ENCODE measurements around the gene CHADL.

CHADL gene

DNA sequence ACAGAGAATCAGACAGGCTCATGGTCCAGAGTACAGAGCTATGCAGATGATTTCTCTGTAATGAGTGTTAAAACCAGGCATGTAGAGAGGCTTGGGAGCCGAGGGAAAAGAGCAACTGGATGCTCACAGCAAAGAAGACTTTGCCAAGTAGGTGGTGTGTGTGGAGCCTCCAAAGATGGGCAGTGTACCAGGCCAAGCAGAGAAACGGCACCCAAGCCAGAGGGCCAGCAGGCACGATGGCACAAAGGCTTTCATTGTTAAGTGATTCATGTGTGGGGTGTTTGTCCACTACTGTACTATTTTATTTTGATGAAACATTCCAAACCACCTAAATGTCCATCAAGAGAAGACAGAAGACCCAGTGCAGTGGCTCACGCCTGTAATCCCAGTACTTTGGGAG lies 34.1 kb upstream of the CHADL start:
- TF ChIP-seq ZFP30 (CRISPR knock-in tag; IDR thresholded peaks at IDR 0.05) (no peak), OSR1 (CRISPR knock-in tag; IDR thresholded peaks at IDR 0.05) (no peak), TOX (CRISPR knock-in tag; IDR thresholded peaks at IDR 0.05; ENCODE audit: borderline replicate concordance) (no peak), BACH2 (CRISPR knock-in tag; IDR thresholded peaks at IDR 0.05; ENCODE audit: borderline replicate concordance) (no peak), CSDC2 (CRISPR knock-in tag; IDR thresholded peaks at IDR 0.05) (no peak), ZNF70 (CRISPR knock-in tag; IDR thresholded peaks at IDR 0.05) (no peak), SNAI2 (CRISPR knock-in tag; IDR thresholded peaks at IDR 0.05) (no peak), GLIS3 (CRISPR knock-in tag; IDR thresholded peaks at IDR 0.05) (no peak), RARB (CRISPR knock-in tag; IDR thresholded peaks at IDR 0.05) (no peak), ISL1 (CRISPR knock-in tag; IDR thresholded peaks at IDR 0.05) (no peak), ESRRG (CRISPR knock-in tag; IDR thresholded peaks at IDR 0.05) (no peak), ARNTL (CRISPR knock-in tag; IDR thresholded peaks at IDR 0.05; ENCODE audit: borderline replicate concordance, low read depth) (no peak)
- TF ChIP-seq, protein P1, sequence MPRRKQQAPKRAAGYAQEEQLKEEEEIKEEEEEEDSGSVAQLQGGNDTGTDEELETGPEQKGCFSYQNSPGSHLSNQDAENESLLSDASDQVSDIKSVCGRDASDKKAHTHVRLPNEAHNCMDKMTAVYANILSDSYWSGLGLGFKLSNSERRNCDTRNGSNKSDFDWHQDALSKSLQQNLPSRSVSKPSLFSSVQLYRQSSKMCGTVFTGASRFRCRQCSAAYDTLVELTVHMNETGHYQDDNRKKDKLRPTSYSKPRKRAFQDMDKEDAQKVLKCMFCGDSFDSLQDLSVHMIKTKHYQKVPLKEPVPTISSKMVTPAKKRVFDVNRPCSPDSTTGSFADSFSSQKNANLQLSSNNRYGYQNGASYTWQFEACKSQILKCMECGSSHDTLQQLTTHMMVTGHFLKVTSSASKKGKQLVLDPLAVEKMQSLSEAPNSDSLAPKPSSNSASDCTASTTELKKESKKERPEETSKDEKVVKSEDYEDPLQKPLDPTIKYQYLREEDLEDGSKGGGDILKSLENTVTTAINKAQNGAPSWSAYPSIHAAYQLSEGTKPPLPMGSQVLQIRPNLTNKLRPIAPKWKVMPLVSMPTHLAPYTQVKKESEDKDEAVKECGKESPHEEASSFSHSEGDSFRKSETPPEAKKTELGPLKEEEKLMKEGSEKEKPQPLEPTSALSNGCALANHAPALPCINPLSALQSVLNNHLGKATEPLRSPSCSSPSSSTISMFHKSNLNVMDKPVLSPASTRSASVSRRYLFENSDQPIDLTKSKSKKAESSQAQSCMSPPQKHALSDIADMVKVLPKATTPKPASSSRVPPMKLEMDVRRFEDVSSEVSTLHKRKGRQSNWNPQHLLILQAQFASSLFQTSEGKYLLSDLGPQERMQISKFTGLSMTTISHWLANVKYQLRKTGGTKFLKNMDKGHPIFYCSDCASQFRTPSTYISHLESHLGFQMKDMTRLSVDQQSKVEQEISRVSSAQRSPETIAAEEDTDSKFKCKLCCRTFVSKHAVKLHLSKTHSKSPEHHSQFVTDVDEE (CRISPR knock-in tag; IDR thresholded peaks at IDR 0.05) = no peak
- TF ChIP-seq, protein P2, sequence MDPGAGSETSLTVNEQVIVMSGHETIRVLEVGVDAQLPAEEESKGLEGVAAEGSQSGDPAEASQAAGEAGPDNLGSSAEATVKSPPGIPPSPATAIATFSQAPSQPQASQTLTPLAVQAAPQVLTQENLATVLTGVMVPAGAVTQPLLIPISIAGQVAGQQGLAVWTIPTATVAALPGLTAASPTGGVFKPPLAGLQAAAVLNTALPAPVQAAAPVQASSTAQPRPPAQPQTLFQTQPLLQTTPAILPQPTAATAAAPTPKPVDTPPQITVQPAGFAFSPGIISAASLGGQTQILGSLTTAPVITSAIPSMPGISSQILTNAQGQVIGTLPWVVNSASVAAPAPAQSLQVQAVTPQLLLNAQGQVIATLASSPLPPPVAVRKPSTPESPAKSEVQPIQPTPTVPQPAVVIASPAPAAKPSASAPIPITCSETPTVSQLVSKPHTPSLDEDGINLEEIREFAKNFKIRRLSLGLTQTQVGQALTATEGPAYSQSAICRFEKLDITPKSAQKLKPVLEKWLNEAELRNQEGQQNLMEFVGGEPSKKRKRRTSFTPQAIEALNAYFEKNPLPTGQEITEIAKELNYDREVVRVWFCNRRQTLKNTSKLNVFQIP (CRISPR knock-in tag; IDR thresholded peaks at IDR 0.05; ENCODE audit: borderline replicate concordance, low read depth) = no peak

DNA sequence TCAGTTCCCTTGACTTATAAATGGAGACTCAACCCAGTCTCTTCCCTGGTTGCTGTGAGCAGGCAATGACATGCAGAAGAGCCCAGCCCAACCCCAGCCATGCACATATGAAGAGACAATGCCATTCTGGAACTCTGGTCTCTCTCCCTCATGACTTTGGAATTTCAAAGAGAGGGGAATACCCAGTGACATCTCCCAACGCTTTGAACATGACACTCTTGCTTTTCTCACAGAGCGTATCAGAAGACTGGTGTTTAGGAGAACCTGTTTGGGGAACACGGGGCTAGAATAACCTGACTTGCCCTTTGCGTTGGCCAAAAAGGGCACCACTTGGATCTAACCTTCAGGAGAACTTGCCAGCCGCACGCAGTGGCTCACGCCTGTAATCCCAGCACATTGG lies 32.4 kb upstream of the CHADL start:
- no peak for ATAC-seq
- TF ChIP-seq, protein P2 (CRISPR knock-in tag; IDR thresholded peaks at IDR 0.05; ENCODE audit: borderline replicate concordance, low read depth) = no peak
- no peak for TF ChIP-seq ZNF565 (CRISPR knock-in tag; conservative IDR thresholded peaks at IDR 0.05; ENCODE audit: low read depth)
- no peak for TF ChIP-seq ZNF8 (CRISPR knock-in tag; IDR thresholded peaks at IDR 0.05)
- TF ChIP-seq PPARA (CRISPR knock-in tag; IDR thresholded peaks at IDR 0.05; ENCODE audit: borderline replicate concordance) = no peak
- TF ChIP-seq GLIS3 (CRISPR knock-in tag; IDR thresholded peaks at IDR 0.05) = no peak
- TF ChIP-seq RARB (CRISPR knock-in tag; IDR thresholded peaks at IDR 0.05) = no peak
- TF ChIP-seq, protein P1 (CRISPR knock-in tag; IDR thresholded peaks at IDR 0.05) = no peak
- TF ChIP-seq BACH2 (CRISPR knock-in tag; IDR thresholded peaks at IDR 0.05; ENCODE audit: borderline replicate concordance) = no peak
- no peak for TF ChIP-seq ESRRG (CRISPR knock-in tag; IDR thresholded peaks at IDR 0.05)
- TF ChIP-seq, protein P3, sequence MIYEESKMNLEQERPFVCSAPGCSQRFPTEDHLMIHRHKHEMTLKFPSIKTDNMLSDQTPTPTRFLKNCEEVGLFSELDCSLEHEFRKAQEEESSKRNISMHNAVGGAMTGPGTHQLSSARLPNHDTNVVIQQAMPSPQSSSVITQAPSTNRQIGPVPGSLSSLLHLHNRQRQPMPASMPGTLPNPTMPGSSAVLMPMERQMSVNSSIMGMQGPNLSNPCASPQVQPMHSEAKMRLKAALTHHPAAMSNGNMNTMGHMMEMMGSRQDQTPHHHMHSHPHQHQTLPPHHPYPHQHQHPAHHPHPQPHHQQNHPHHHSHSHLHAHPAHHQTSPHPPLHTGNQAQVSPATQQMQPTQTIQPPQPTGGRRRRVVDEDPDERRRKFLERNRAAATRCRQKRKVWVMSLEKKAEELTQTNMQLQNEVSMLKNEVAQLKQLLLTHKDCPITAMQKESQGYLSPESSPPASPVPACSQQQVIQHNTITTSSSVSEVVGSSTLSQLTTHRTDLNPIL (CRISPR knock-in tag; IDR thresholded peaks at IDR 0.05; ENCODE audit: low read depth) = no peak
- no peak for TF ChIP-seq ZFP3 (CRISPR knock-in tag; IDR thresholded peaks at IDR 0.05)
- TF ChIP-seq ISL1 (CRISPR knock-in tag; IDR thresholded peaks at IDR 0.05) = no peak
- no peak for TF ChIP-seq ZC3H10 (CRISPR knock-in tag; IDR thresholded peaks at IDR 0.05)
- no peak for TF ChIP-seq ZNF70 (CRISPR knock-in tag; IDR thresholded peaks at IDR 0.05)
- no peak for TF ChIP-seq SNAI2 (CRISPR knock-in tag; IDR thresholded peaks at IDR 0.05)
- TF ChIP-seq ARNTL (CRISPR knock-in tag; IDR thresholded peaks at IDR 0.05; ENCODE audit: borderline replicate concordance, low read depth) = no peak
- TF ChIP-seq, protein P4, sequence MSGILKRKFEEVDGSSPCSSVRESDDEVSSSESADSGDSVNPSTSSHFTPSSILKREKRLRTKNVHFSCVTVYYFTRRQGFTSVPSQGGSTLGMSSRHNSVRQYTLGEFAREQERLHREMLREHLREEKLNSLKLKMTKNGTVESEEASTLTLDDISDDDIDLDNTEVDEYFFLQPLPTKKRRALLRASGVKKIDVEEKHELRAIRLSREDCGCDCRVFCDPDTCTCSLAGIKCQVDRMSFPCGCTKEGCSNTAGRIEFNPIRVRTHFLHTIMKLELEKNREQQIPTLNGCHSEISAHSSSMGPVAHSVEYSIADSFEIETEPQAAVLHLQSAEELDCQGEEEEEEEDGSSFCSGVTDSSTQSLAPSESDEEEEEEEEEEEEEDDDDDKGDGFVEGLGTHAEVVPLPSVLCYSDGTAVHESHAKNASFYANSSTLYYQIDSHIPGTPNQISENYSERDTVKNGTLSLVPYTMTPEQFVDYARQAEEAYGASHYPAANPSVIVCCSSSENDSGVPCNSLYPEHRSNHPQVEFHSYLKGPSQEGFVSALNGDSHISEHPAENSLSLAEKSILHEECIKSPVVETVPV (CRISPR knock-in tag; IDR thresholded peaks at IDR 0.05) = no peak
- TF ChIP-seq ZFP30 (CRISPR knock-in tag; IDR thresholded peaks at IDR 0.05) = no peak

More for the DNA sequence above, 34.1 kb upstream of the CHADL start:
- no peak for ATAC-seq
